WTC11 (cell line): ENCODE results near the gene MAPK8IP2. TPM values are rescaled to one million over a fixed set of nuclear protein-coding genes. Genes with fewer than 3 reads are reported as not detected.

Experiments
- ATAC-seq: fragments of 200-7000 bp; cut with Tn5 transposase; 2 replicates; pipeline ENCODE4 v1.10.0; 2021; ENCODE audit warnings: mild to moderate bottlenecking, moderate library complexity
- CTCF ChIA-PET: fragments of 300-600 bp; sonication (Branson Sonifier 250); formaldehyde crosslinking; loops from one replicate; lab custom pipeline; 2021; ENCODE audit warnings: antibody characterized with exemption; lab: Charles Lee
- POLR2A ChIA-PET: fragments of 350-600 bp; sonication (Branson Sonifier 250); formaldehyde crosslinking; loops from one replicate; lab custom pipeline; 2021; ENCODE audit warnings: antibody characterized with exemption; lab: Charles Lee
- DNase-seq: peaks from one replicate; pipeline ENCODE4 v3.0.0; 2021; ENCODE audit warnings: low spot score
- H3K27ac Mint-ChIP-seq: 2 replicates; pipeline ENCODE4 v1.8.0; 2021; ENCODE audit warnings: mixed read lengths
- H3K27me3 Mint-ChIP-seq: 2 replicates; pipeline ENCODE4 v1.8.0; 2021; ENCODE audit warnings: low read depth, mild to moderate bottlenecking, moderate library complexity, mixed read lengths
- H3K36me3 Mint-ChIP-seq: 2 replicates; pipeline ENCODE4 v1.8.0; 2021; ENCODE audit warnings: mixed read lengths
- H3K4me1 Mint-ChIP-seq: 2 replicates; pipeline ENCODE4 v1.8.0; 2022; ENCODE audit warnings: mixed read lengths
- H3K4me3 Mint-ChIP-seq: 2 replicates; pipeline ENCODE4 v1.8.0; 2021; ENCODE audit warnings: mild to moderate bottlenecking, moderate library complexity, mixed read lengths
- H3K9me3 Mint-ChIP-seq: 2 replicates; pipeline ENCODE4 v1.8.0; 2021; ENCODE audit warnings: mixed read lengths
- CREB1 ChIP-seq: sonication (generic); formaldehyde crosslinking; IDR thresholded peaks from 2 replicates; pipeline ENCODE4 v1.8.0; 2023; ENCODE audit warnings: mild to moderate bottlenecking, missing genetic modification reagents
- EMX1 ChIP-seq: fragments of 250-450 bp; sonication (Bioruptor Pico); IDR thresholded peaks from 2 replicates; pipeline ENCODE4 v1.8.0; 2021; ENCODE audit warnings: mild to moderate bottlenecking
- FOXP1 ChIP-seq: sonication (generic); formaldehyde crosslinking; IDR thresholded peaks from 2 replicates; pipeline ENCODE4 v1.8.0; 2022; ENCODE audit warnings: missing genetic modification reagents, mild to moderate bottlenecking, moderate library complexity, borderline replicate concordance
- GRHL2 ChIP-seq: fragments of 250-450 bp; sonication (Bioruptor Pico); IDR thresholded peaks from 2 replicates; pipeline ENCODE4 v1.8.0; 2022; ENCODE audit warnings: mild to moderate bottlenecking, moderate library complexity; ENCODE audit not compliant: insufficient replicate concordance, severe bottlenecking
- JUN ChIP-seq: sonication (generic); formaldehyde crosslinking; IDR thresholded peaks from 2 replicates; pipeline ENCODE4 v1.8.0; 2023; ENCODE audit warnings: mild to moderate bottlenecking, missing genetic modification reagents
- MXD4 ChIP-seq: fragments of 250-450 bp; sonication (Bioruptor Pico); IDR thresholded peaks from 2 replicates; pipeline ENCODE4 v1.8.0; 2021; ENCODE audit warnings: mild to moderate bottlenecking, moderate library complexity, borderline replicate concordance
- NFATC4 ChIP-seq: fragments of 250-450 bp; sonication (Bioruptor Pico); IDR thresholded peaks from 2 replicates; pipeline ENCODE4 v1.9.0; 2021; ENCODE audit warnings: mild to moderate bottlenecking
- TEAD1 ChIP-seq: sonication (generic); formaldehyde crosslinking; IDR thresholded peaks from 2 replicates; pipeline ENCODE4 v1.8.0; 2022; ENCODE audit warnings: mild to moderate bottlenecking, missing genetic modification reagents
- ZBTB21 ChIP-seq: sonication (generic); formaldehyde crosslinking; IDR thresholded peaks from 2 replicates; pipeline ENCODE4 v1.8.1; 2023; ENCODE audit warnings: mild to moderate bottlenecking, missing genetic modification reagents, borderline replicate concordance
- ZNF263 ChIP-seq: sonication (generic); formaldehyde crosslinking; IDR thresholded peaks from 2 replicates; pipeline ENCODE4 v1.8.1; 2022; ENCODE audit warnings: low read depth, mild to moderate bottlenecking, moderate library complexity, missing genetic modification reagents
- ZNF423 ChIP-seq: fragments of 250-450 bp; sonication (Bioruptor Pico); IDR thresholded peaks from 2 replicates; pipeline ENCODE4 v2.1.2; 2022; ENCODE audit warnings: mild to moderate bottlenecking, moderate library complexity
- total RNA-seq: library from RNA; stranded (reverse); gene quantifications from 3 replicates; pipeline ENCODE4 v1.2.3, GENCODE V29; 2021
- TF ChIP-seq, protein P1 (sequence below): fragments of 250-450 bp; sonication (Bioruptor Pico); IDR thresholded peaks from 2 replicates; pipeline ENCODE4 v2.1.2; 2022; ENCODE audit warnings: mild to moderate bottlenecking, moderate library complexity
- TF ChIP-seq, protein P2 (sequence below): sonication (generic); formaldehyde crosslinking; IDR thresholded peaks from 2 replicates; pipeline ENCODE4 v1.8.1; 2023; ENCODE audit warnings: mild to moderate bottlenecking, moderate library complexity, missing genetic modification reagents
- TF ChIP-seq, protein P3 (sequence below): sonication (generic); formaldehyde crosslinking; IDR thresholded peaks from 2 replicates; pipeline ENCODE4 v1.8.1; 2022; ENCODE audit warnings: mild to moderate bottlenecking, missing genetic modification reagents, moderate library complexity, borderline replicate concordance
- TF ChIP-seq, protein P4 (sequence below): sonication (generic); formaldehyde crosslinking; IDR thresholded peaks from 2 replicates; pipeline ENCODE4 v1.8.0; 2022; ENCODE audit warnings: mild to moderate bottlenecking, missing genetic modification reagents
- TF ChIP-seq, protein P5 (sequence below): sonication (generic); formaldehyde crosslinking; IDR thresholded peaks from 2 replicates; pipeline ENCODE4 v1.8.0; 2022; ENCODE audit warnings: mild to moderate bottlenecking, missing genetic modification reagents
- TF ChIP-seq, protein P6 (sequence below): sonication (generic); formaldehyde crosslinking; IDR thresholded peaks from 2 replicates; pipeline ENCODE4 v1.8.0; 2022; ENCODE audit warnings: mild to moderate bottlenecking, missing genetic modification reagents

The MAPK8IP2 gene
- total RNA-seq, 1 experiment from 2014 or later = 4.9 TPM

DNA sequence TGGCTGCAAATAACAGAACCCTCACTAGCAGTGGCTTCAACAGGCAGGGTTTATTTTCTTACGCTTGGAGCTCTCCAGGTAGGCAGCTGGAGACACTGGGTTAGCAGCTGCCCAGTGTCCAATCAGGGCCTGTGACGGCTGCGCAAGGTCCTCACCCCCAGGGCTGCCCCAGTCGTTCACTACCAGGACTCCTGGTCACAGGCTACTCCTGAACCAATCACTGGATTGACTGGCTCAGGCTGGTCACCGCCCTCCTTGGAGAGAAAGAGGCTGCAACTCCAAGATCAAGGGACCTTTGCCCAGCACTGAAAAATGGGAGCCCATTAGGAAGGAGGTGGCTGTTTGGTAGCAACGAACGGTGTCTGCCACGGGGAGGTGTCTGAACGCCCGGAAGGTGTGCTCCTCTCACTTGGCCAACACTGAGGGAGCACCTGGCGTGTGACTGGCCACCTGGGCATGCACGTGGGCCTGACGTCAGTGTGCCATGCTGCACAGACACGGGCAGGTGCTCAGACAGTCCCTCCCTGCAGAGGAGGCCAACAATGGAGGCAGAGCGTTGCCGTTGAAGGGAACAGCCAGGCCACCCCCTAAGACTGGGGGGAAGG is 22.2 kb downstream of the MAPK8IP2 start:
- Mint-ChIP-seq H3K36me3 (no peaks in the 10 kb centered on the region), H3K9me3 (no peaks in the 10 kb centered on the region), H3K4me1 (peaks cover 24% of the 10 kb centered on the region), H3K27ac (no peak overlapping the region), H3K27me3 (peaks cover 16% of the 10 kb centered on the region; the same call in 1 of the 2 replicates), H3K4me3 (no peak overlapping the region)
- ATAC-seq (no peak), DNase-seq (no peak)
- ChIA-PET CTCF (interaction anchor here (2.8 kb wide), 1 partner anchor 73 kb away, joined by 33 read pairs; no protein-coding TSS in a partner anchor), POLR2A (no interaction called here)
- TF ChIP-seq, protein P1, sequence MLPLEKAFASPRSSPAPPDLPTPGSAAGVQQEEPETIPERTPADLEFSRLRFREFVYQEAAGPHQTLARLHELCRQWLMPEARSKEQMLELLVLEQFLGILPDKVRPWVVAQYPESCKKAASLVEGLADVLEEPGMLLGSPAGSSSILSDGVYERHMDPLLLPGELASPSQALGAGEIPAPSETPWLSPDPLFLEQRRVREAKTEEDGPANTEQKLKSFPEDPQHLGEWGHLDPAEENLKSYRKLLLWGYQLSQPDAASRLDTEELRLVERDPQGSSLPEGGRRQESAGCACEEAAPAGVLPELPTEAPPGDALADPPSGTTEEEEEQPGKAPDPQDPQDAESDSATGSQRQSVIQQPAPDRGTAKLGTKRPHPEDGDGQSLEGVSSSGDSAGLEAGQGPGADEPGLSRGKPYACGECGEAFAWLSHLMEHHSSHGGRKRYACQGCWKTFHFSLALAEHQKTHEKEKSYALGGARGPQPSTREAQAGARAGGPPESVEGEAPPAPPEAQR (CRISPR knock-in tag) = no peak
- no peak for TF ChIP-seq FOXP1
- no peak for TF ChIP-seq ZNF263
- TF ChIP-seq, protein P2, sequence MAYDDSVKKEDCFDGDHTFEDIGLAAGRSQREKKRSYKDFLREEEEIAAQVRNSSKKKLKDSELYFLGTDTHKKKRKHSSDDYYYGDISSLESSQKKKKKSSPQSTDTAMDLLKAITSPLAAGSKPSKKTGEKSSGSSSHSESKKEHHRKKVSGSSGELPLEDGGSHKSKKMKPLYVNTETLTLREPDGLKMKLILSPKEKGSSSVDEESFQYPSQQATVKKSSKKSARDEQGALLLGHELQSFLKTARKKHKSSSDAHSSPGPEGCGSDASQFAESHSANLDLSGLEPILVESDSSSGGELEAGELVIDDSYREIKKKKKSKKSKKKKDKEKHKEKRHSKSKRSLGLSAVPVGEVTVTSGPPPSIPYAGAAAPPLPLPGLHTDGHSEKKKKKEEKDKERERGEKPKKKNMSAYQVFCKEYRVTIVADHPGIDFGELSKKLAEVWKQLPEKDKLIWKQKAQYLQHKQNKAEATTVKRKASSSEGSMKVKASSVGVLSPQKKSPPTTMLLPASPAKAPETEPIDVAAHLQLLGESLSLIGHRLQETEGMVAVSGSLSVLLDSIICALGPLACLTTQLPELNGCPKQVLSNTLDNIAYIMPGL (CRISPR knock-in tag) = no peak
- TF ChIP-seq, protein P3, sequence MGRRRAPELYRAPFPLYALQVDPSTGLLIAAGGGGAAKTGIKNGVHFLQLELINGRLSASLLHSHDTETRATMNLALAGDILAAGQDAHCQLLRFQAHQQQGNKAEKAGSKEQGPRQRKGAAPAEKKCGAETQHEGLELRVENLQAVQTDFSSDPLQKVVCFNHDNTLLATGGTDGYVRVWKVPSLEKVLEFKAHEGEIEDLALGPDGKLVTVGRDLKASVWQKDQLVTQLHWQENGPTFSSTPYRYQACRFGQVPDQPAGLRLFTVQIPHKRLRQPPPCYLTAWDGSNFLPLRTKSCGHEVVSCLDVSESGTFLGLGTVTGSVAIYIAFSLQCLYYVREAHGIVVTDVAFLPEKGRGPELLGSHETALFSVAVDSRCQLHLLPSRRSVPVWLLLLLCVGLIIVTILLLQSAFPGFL = no peak
- TF ChIP-seq, protein P4, sequence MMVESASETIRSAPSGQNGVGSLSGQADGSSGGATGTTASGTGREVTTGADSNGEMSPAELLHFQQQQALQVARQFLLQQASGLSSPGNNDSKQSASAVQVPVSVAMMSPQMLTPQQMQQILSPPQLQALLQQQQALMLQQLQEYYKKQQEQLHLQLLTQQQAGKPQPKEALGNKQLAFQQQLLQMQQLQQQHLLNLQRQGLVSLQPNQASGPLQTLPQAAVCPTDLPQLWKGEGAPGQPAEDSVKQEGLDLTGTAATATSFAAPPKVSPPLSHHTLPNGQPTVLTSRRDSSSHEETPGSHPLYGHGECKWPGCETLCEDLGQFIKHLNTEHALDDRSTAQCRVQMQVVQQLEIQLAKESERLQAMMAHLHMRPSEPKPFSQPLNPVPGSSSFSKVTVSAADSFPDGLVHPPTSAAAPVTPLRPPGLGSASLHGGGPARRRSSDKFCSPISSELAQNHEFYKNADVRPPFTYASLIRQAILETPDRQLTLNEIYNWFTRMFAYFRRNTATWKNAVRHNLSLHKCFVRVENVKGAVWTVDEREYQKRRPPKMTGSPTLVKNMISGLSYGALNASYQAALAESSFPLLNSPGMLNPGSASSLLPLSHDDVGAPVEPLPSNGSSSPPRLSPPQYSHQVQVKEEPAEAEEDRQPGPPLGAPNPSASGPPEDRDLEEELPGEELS (CRISPR knock-in tag) = no peak
- TF ChIP-seq EMX1 = no peak
- no peak for TF ChIP-seq ZNF423 (CRISPR knock-in tag)
- no peak for TF ChIP-seq GRHL2 (CRISPR knock-in tag)
- TF ChIP-seq, protein P5, sequence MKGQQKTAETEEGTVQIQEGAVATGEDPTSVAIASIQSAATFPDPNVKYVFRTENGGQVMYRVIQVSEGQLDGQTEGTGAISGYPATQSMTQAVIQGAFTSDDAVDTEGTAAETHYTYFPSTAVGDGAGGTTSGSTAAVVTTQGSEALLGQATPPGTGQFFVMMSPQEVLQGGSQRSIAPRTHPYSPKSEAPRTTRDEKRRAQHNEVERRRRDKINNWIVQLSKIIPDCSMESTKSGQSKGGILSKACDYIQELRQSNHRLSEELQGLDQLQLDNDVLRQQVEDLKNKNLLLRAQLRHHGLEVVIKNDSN (CRISPR knock-in tag) = no peak
- TF ChIP-seq, protein P6, sequence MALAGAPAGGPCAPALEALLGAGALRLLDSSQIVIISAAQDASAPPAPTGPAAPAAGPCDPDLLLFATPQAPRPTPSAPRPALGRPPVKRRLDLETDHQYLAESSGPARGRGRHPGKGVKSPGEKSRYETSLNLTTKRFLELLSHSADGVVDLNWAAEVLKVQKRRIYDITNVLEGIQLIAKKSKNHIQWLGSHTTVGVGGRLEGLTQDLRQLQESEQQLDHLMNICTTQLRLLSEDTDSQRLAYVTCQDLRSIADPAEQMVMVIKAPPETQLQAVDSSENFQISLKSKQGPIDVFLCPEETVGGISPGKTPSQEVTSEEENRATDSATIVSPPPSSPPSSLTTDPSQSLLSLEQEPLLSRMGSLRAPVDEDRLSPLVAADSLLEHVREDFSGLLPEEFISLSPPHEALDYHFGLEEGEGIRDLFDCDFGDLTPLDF = no peak
- no peak for TF ChIP-seq CREB1 (CRISPR knock-in tag)
- TF ChIP-seq NFATC4 (CRISPR knock-in tag) = no peak

DNA sequence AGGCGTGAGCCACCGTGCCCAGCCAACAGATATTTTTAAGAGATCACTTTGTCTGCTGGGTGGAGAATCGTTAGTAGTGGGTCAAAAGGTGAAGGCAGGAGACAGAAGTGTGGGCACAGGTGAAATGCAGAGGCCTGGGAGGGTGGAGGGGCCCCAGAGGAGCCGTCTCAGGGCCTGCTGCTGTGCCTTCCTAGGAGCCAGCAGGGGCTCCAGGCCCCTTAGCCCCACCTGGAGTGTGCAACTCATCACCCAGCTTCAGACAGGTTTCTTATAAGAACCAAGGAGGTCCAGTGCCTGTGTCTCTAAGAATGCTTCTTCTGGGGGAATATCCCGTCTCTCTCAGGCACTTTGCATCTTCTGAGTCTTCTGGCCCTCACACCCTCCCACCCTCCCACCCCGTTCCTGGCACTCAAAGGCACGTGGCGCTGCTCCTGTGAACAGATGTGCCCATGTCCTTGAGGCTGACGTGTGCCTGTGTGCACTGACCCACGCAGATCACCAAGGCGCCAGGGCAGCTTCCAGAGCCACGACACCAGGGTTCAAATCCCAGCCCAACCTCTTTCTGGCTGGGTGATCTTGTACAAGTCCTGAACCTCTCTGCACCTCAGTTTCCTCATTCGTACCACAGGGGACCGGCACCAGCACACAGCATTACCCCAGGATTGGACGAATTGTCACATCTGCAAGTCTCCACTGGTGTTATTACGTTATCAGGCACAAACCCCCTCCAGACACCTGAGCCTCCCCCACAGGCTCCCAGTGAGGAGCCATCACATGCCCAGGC is 23.9 kb downstream of the MAPK8IP2 start:
- Mint-ChIP-seq H3K27me3 (peaks cover 21% of the 10 kb centered on the region), H3K4me1 (peaks cover 32% of the 10 kb centered on the region), H3K36me3 (no peaks in the 10 kb centered on the region), H3K9me3 (no peaks in the 10 kb centered on the region), H3K27ac (no peak overlapping the region), H3K4me3 (no peak overlapping the region)
- DNase-seq (no peak), ATAC-seq (no peak)
- ChIA-PET CTCF (interaction anchor here (0.6 to 4.5 kb wide), 3 partner anchors 16 to 75 kb away, joined by 3 to 59 read pairs (median 4); no protein-coding TSS in a partner anchor), POLR2A (no interaction called here)
- TF ChIP-seq JUN (CRISPR knock-in tag) = no peak
- no peak for TF ChIP-seq TEAD1 (CRISPR knock-in tag)
- TF ChIP-seq MXD4 (CRISPR knock-in tag) = no peak
- no peak for TF ChIP-seq ZBTB21 (CRISPR knock-in tag)
